ENCODE data around the gene RPL13A. TPM values are rescaled to one million over a fixed set of nuclear protein-coding genes. Genes with fewer than 3 reads are reported as not detected.
A peak's percentile ranks its signal among the peaks of the same experiment; 100 is the strongest.

Gene RPL13A
- total and polyA plus RNA-seq, 2 of the 13 experiments (the other 11 are each of a cell fraction or from before 2014, with no cell fraction given) = 2,601 to 3,407 TPM

DNA sequence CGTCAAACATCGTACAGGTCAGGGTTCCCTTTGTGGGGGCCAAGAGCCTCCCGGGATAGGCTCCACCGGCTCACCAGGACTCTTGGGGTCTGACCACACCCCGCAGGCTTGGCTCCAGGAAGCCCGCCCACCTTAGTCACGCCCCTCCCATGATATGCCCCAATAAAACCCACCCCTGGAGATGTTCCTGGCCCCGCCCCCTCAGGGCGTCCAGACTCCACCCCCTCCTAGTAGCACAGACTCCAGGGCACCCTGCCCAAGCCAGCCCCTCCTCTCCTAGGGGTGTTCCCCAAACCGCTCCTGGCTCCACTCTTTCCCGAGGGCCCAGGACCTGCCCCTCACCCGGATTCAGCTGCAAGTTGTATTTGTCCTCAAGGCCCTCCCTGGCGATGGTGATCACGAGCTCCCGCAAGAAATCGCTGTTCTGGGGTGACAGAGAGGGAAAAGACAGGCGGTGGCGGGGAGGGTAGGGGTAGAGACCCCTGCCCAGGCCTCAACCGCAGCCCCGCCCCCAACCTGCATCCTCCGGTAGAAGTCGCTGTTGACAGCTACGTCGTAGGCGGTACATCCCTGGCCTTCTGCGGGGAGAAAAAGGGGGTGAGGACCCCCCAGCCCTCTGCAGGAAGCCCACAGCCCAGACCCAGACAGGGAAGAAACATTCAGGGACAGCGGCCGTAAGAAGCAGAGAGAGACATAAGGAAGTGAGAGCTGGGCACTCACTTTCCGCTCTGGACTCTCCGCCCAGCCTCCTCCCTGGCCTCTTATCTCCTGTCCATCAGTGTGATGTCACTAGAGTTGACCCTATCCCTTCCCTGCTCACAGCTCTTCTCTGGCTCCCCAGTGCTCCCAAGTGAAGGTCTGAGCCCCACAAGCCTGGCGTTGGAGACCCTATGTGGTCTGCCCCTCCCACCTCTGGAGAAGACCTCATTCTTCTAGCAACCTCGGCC, 39.6 kb upstream of the RPL13A start:
- Histone ChIP-seq H3K4me3 (replicated peaks in 1 of 3; ENCODE audit: insufficient read depth in 1 of 3, low read depth in 2 of 3, low read length in 3 of 3) (no peak overlapping the region), H3K79me2 (ENCODE audit: insufficient read depth, low read length) (peaks cover 17% of the 10 kb centered on the region), H3K9ac (ENCODE audit: insufficient read depth, low read depth, low read length) (no peak overlapping the region), H3K27me3 (ENCODE audit: control insufficient read depth in 1 of 2, insufficient read depth in 2 of 2, low read length in 2 of 2) (no peaks in the 10 kb centered on the region; a peak in 1 of 5 replicates), H2AFZ (ENCODE audit: low read length) (no peak overlapping the region), H3K9me3 (ENCODE audit: low read length) (no peaks in the 10 kb centered on the region), H3K4me2 (ENCODE audit: low read depth, low read length) (no peak overlapping the region), H3K36me3 (replicated peaks in 1 of 2; ENCODE audit: control insufficient read depth in 1 of 2, insufficient read depth in 2 of 2, low read length in 2 of 2) (peaks cover 6 to 25% of the 10 kb centered on the region in 2 experiments; a peak in 3 of 5 replicates), H3K27ac (ENCODE audit: extremely low read length, insufficient read depth, low read length) (no peak overlapping the region), H3K4me1 (ENCODE audit: insufficient read depth, low read length) (peaks cover 32% of the 10 kb centered on the region), H4K20me1 (ENCODE audit: insufficient read depth, low read length) (no peaks in the 10 kb centered on the region)
- ChIA-PET POLR2A (no interaction called here), CTCF (ENCODE audit: low intra/inter-chr PET ratio, low total read pairs) (no interaction called here)
- intact Hi-C loops (cut with micrococcal nuclease; ENCODE audit: unreplicated experiment) = no loop called here
- whole genome bisulfite sequencing (ENCODE audit: low lambda C conversion rate) = 95% methylated on average over 25 of the region's 32 CpGs
- FAIRE-seq (no peak), DNase-seq (ENCODE audit: low spot score) (no peak), ATAC-seq (no peak)
- no TSS peak for BruUV-seq (replicated peaks)
- in situ Hi-C loops (cut with HindIII; ENCODE audit: extremely low pct_ligation_motif_present, low pct_unique_long_range_greater_than_20kb) = no loop called here
- TF ChIP-seq FIP1L1 (IDR thresholded peaks at IDR 0.05; ENCODE audit: borderline replicate concordance, insufficient read depth, low read depth, low read length) (no peak), HDAC1 (CRISPR knock-in tag; IDR thresholded peaks at IDR 0.05) (no peak), RBM22 (optimal IDR thresholded peaks at IDR 0.05; ENCODE audit: low read length) (peak; percentile 26), SPEN (CRISPR knock-in tag; IDR thresholded peaks at IDR 0.05; ENCODE audit: low read depth) (no peak), ZSCAN20 (CRISPR knock-in tag; IDR thresholded peaks at IDR 0.05; ENCODE audit: borderline replicate concordance) (no peak), POLR2A (IDR thresholded peaks at IDR 0.05; ENCODE audit: insufficient read depth in 1 of 2, low read depth in 2 of 2, low read length in 2 of 2) (0 out of 4 replicates have a peak, but pooled peaks of 1 of the 2 experiments have one; percentile 20), ATF7 (IDR thresholded peaks at IDR 0.05) (no peak), ATF7 (CRISPR knock-in tag; IDR thresholded peaks at IDR 0.05) (no peak), ZZZ3 (CRISPR knock-in tag; IDR thresholded peaks at IDR 0.05; ENCODE audit: borderline replicate concordance) (no peak), RXRB (CRISPR knock-in tag; IDR thresholded peaks at IDR 0.05; ENCODE audit: borderline replicate concordance) (no peak), ZNF556 (CRISPR knock-in tag; IDR thresholded peaks at IDR 0.05; ENCODE audit: borderline replicate concordance) (no peak), RBFOX2 (IDR thresholded peaks at IDR 0.05; ENCODE audit: low read depth, low read length) (peak; percentile 51), IKZF1 (IDR thresholded peaks at IDR 0.05) (no peak)
- TF ChIP-seq, protein P1, sequence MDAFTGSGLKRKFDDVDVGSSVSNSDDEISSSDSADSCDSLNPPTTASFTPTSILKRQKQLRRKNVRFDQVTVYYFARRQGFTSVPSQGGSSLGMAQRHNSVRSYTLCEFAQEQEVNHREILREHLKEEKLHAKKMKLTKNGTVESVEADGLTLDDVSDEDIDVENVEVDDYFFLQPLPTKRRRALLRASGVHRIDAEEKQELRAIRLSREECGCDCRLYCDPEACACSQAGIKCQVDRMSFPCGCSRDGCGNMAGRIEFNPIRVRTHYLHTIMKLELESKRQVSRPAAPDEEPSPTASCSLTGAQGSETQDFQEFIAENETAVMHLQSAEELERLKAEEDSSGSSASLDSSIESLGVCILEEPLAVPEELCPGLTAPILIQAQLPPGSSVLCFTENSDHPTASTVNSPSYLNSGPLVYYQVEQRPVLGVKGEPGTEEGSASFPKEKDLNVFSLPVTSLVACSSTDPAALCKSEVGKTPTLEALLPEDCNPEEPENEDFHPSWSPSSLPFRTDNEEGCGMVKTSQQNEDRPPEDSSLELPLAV (CRISPR knock-in tag; conservative IDR thresholded peaks at IDR 0.05; ENCODE audit: low read depth) = no peak
- TF ChIP-seq, protein P2, sequence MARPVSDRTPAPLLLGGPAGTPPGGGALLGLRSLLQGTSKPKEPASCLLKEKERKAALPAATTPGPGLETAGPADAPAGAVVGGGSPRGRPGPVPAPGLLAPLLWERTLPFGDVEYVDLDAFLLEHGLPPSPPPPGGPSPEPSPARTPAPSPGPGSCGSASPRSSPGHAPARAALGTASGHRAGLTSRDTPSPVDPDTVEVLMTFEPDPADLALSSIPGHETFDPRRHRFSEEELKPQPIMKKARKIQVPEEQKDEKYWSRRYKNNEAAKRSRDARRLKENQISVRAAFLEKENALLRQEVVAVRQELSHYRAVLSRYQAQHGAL (CRISPR knock-in tag; IDR thresholded peaks at IDR 0.05; ENCODE audit: not compliant biosample characterization) = no peak
- TF ChIP-seq, protein P3, sequence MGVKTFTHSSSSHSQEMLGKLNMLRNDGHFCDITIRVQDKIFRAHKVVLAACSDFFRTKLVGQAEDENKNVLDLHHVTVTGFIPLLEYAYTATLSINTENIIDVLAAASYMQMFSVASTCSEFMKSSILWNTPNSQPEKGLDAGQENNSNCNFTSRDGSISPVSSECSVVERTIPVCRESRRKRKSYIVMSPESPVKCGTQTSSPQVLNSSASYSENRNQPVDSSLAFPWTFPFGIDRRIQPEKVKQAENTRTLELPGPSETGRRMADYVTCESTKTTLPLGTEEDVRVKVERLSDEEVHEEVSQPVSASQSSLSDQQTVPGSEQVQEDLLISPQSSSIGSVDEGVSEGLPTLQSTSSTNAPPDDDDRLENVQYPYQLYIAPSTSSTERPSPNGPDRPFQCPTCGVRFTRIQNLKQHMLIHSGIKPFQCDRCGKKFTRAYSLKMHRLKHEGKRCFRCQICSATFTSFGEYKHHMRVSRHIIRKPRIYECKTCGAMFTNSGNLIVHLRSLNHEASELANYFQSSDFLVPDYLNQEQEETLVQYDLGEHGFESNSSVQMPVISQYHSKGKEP (CRISPR knock-in tag; IDR thresholded peaks at IDR 0.05) = no peak
- TF ChIP-seq, protein P4, sequence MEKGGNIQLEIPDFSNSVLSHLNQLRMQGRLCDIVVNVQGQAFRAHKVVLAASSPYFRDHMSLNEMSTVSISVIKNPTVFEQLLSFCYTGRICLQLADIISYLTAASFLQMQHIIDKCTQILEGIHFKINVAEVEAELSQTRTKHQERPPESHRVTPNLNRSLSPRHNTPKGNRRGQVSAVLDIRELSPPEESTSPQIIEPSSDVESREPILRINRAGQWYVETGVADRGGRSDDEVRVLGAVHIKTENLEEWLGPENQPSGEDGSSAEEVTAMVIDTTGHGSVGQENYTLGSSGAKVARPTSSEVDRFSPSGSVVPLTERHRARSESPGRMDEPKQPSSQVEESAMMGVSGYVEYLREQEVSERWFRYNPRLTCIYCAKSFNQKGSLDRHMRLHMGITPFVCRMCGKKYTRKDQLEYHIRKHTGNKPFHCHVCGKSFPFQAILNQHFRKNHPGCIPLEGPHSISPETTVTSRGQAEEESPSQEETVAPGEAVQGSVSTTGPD (CRISPR knock-in tag; IDR thresholded peaks at IDR 0.05) = no peak

Data from HepG2 (cell line).